Breast epithelium (tissue), 3 donors: ENCODE data around the gene CARS1.

Experiments used
- CTCF ChIP-seq, 3 donors: fragments of 450-650 bp; IDR thresholded peaks; one replicate each; pipeline ENCODE4 v1.5.1; 2016 to 2017; ENCODE audit warnings: antibody characterized with exemption in 3 of 3, mild to moderate bottlenecking in 3 of 3, moderate library complexity in 3 of 3
- POLR2A ChIP-seq: fragments of 450-650 bp; IDR thresholded peaks from one replicate; pipeline ENCODE4 v1.6.1; 2016; ENCODE audit warnings: antibody characterized with exemption, mild to moderate bottlenecking, moderate library complexity

- TF ChIP-seq CTCF (IDR thresholded peaks at IDR 0.05): no peak
- no peak for TF ChIP-seq POLR2A
These were observed 29.5 kb upstream of the CARS1 start for GRCh38 chr11:3086671-3087150.
